Activated CD4-positive, alpha-beta T cell treated with anti-CD3 and anti-CD28 coated beads, Interleukin-2, amount 10 ng/mL, durations not matched to agents 7 days and 5 days (primary cell): Measurements from ENCODE around the gene PCDH15. TPM values are rescaled to one million over a fixed set of nuclear protein-coding genes. Genes with fewer than 3 reads are reported as not detected.
"Not testable (repeated sequence)": the region's sequence is repeated elsewhere in the genome, so short reads cannot be mapped to it uniquely, and the experiment has no call there.

Source experiments
- CTCF ChIA-PET: fragments of 350-600 bp; sonication (Branson Sonifier 250); formaldehyde crosslinking; loops from one replicate; lab custom pipeline; 2021; ENCODE audit warnings: antibody characterized with exemption; lab: Charles Lee
- POLR2A ChIA-PET: fragments of 350-600 bp; sonication (Branson Sonifier 250); formaldehyde crosslinking; loops from one replicate; lab custom pipeline; 2021; ENCODE audit warnings: antibody characterized with exemption; lab: Charles Lee
- DNase-seq: peaks from one replicate; pipeline ENCODE4 v3.0.0-alpha.2; 2020
- H3K27ac Mint-ChIP-seq: one replicate; pipeline ENCODE4 v1.8.0; 2021; ENCODE audit warnings: mild to moderate bottlenecking, moderate library complexity, mixed read lengths
- H3K27me3 Mint-ChIP-seq: one replicate; pipeline ENCODE4 v1.8.0; 2021; ENCODE audit warnings: mixed read lengths
- H3K36me3 Mint-ChIP-seq: one replicate; pipeline ENCODE4 v1.8.0; 2021; ENCODE audit warnings: low read depth, mixed read lengths
- H3K4me1 Mint-ChIP-seq: one replicate; pipeline ENCODE4 v1.8.0; 2021; ENCODE audit warnings: mixed read lengths
- H3K4me3 Mint-ChIP-seq: one replicate; pipeline ENCODE4 v1.8.0; 2021; ENCODE audit warnings: mild to moderate bottlenecking, moderate library complexity, mixed read lengths
- H3K9me3 Mint-ChIP-seq: one replicate; pipeline ENCODE4 v1.8.0; 2021; ENCODE audit warnings: mixed read lengths
- total RNA-seq, 2 experiments: library from RNA; stranded (reverse); gene quantifications; one replicate each; pipeline ENCODE4 v1.2.3, GENCODE V29; 2021

PCDH15 gene
- total RNA-seq, 2 experiments from 2014 or later, result not detected

GRCh38 chr10:54415483-54415882 lies 385.5 kb downstream of the PCDH15 start:
- Mint-ChIP-seq H3K36me3 (no peaks in the 10 kb centered on the region), H3K4me1 (no peaks in the 10 kb centered on the region), H3K4me3 (no peak overlapping the region), H3K27me3 (no peaks in the 10 kb centered on the region), H3K27ac (no peak overlapping the region), H3K9me3 (peaks cover 2% of the 10 kb centered on the region)
- CTCF ChIA-PET, result no interaction called here
- POLR2A ChIA-PET, result no interaction called here
- no peak for DNase-seq

GRCh38 chr10:54402576-54402975 lies 398.5 kb downstream of the PCDH15 start:
- CTCF ChIA-PET, result no interaction called here
- POLR2A ChIA-PET, result no interaction called here
- H3K27me3 Mint-ChIP-seq, result no peaks in the 10 kb centered on the region
- no peak overlapping the region for H3K4me3 Mint-ChIP-seq
- no peaks in the 10 kb centered on the region for H3K4me1 Mint-ChIP-seq
- H3K9me3 Mint-ChIP-seq, result no peaks in the 10 kb centered on the region
- no peak overlapping the region for H3K27ac Mint-ChIP-seq
- H3K36me3 Mint-ChIP-seq, result no peaks in the 10 kb centered on the region
- DNase-seq, result no peak

GRCh38 chr10:54396031-54396430 lies 405.0 kb downstream of the PCDH15 start:
- Mint-ChIP-seq H3K27me3 (no peaks in the 10 kb centered on the region), H3K9me3 (peaks cover 8% of the 10 kb centered on the region), H3K4me1 (no peaks in the 10 kb centered on the region), H3K4me3 (no peak overlapping the region), H3K27ac (no peak overlapping the region), H3K36me3 (no peaks in the 10 kb centered on the region)
- DNase-seq, result no peak
- ChIA-PET CTCF (no interaction called here), POLR2A (no interaction called here)

DNA sequence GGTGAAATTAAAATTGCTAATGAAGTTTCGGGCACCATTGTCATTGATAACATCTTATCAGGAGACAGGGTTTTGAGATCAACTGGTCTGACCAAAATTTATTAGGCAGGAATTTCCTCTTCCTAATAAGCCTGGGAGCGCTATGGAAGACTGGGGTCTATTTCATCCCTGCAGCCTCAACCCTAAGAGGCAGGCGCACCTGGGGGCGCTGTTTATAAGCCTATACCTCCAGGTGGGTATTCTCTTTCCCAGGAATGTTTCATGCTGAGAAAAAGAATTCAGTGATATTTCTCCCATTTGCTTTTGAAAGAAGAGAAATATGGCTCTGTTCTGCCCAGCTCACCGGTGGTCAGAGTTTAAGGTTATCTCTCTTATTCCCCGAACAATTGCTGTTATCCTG lies 406.4 kb downstream of the PCDH15 start:
- H3K36me3 Mint-ChIP-seq, H3K4me1 Mint-ChIP-seq, H3K4me3 Mint-ChIP-seq, H3K27me3 Mint-ChIP-seq, H3K27ac Mint-ChIP-seq, POLR2A ChIA-PET, CTCF ChIA-PET, H3K9me3 Mint-ChIP-seq, DNase-seq: not testable (repeated sequence)

- POLR2A ChIA-PET, result no interaction called here
- no peaks in the 10 kb centered on the region for H3K4me1 Mint-ChIP-seq
- DNase-seq, result no peak
- H3K9me3 Mint-ChIP-seq, result no peaks in the 10 kb centered on the region
- H3K36me3 Mint-ChIP-seq, result no peaks in the 10 kb centered on the region
- no peaks in the 10 kb centered on the region for H3K27me3 Mint-ChIP-seq
- H3K27ac Mint-ChIP-seq, result no peak overlapping the region
- CTCF ChIA-PET, result no interaction called here
- no peak overlapping the region for H3K4me3 Mint-ChIP-seq
These were observed 428.9 kb downstream of the PCDH15 start for GRCh38 chr10:54372179-54372578.

DNA sequence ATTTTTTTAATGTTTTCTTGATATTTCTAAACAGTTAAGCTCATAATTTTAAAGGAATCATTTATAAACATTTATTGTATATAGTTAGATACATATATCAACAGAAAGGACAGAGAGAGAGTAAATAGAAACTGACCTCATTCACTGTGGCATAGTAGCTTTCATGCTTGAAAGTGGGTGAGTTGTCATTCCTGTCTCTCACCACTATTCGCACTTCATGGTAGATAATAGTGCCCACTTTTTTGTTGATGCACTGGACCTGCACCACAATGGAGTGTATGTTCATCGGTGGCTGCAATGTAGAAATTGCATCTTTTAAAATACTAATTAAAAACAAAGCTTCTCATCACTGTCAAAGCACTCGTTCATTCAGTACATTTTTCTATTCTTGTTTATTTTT lies 432.0 kb downstream of the PCDH15 start:
- Mint-ChIP-seq H3K4me1 (no peaks in the 10 kb centered on the region), H3K27me3 (no peaks in the 10 kb centered on the region), H3K27ac (no peak overlapping the region), H3K36me3 (no peaks in the 10 kb centered on the region), H3K4me3 (no peak overlapping the region), H3K9me3 (no peaks in the 10 kb centered on the region)
- CTCF ChIA-PET, result no interaction called here
- no peak for DNase-seq
- POLR2A ChIA-PET, result no interaction called here

DNA sequence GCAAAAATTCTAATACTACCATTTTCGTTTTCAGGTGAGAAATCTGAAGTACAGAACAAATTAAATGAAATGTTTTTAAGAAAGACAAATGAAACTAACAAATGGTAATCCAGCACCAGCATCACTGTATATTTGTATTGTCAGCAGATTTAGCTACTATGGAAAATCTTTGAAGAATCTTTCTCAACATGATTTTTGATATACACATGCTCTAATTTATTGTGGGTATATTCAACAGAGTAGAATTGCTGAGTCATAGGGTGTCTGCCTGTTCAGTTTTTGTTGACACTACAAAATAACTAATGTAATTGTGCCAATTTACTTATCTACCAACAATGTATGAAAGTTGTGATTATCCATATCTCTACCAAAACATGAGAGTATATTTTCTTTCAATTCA lies 437.6 kb downstream of the PCDH15 start:
- no peak overlapping the region for H3K27ac Mint-ChIP-seq
- CTCF ChIA-PET, result no interaction called here

GRCh38 chr10:54342058-54342457 lies 459.0 kb downstream of the PCDH15 start:
- Mint-ChIP-seq H3K36me3 (no peaks in the 10 kb centered on the region), H3K9me3 (peaks cover 23% of the 10 kb centered on the region), H3K27me3 (no peaks in the 10 kb centered on the region), H3K4me3 (no peak overlapping the region), H3K4me1 (no peaks in the 10 kb centered on the region), H3K27ac (no peak overlapping the region)
- no peak for DNase-seq
- ChIA-PET CTCF (no interaction called here), POLR2A (no interaction called here)

More for the DNA sequence above, 437.6 kb downstream of the PCDH15 start:
- POLR2A ChIA-PET, result no interaction called here
- DNase-seq, result no peak
- Mint-ChIP-seq H3K9me3 (peaks cover 3% of the 10 kb centered on the region), H3K4me3 (no peak overlapping the region), H3K4me1 (no peaks in the 10 kb centered on the region), H3K36me3 (no peaks in the 10 kb centered on the region), H3K27me3 (no peaks in the 10 kb centered on the region)

- CTCF ChIA-PET, result no interaction called here
- POLR2A ChIA-PET, result no interaction called here
- Mint-ChIP-seq H3K36me3 (no peaks in the 10 kb centered on the region), H3K27ac (no peak overlapping the region), H3K4me3 (no peak overlapping the region), H3K9me3 (peaks cover 11% of the 10 kb centered on the region), H3K27me3 (no peaks in the 10 kb centered on the region), H3K4me1 (no peaks in the 10 kb centered on the region)
- DNase-seq, result no peak
These were observed 465.7 kb downstream of the PCDH15 start for GRCh38 chr10:54335296-54335695.

DNA sequence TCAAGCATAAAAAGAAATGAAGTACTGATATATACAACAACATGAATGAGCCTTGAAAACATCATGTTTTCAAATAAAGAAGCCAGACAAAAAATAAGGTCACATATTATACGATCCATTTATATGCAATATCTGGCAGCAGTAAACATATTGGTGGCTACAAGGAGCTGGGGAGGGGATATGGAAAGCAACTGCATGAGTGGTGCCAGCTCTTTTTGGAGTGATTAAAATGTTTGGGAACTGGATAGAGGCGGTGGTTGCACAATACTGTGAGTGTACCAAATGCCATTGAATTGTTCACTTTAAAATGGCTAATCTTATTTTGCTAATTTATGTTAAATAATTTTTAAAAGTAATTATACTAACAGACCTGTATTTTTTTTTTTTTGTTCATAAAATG lies 481.7 kb downstream of the PCDH15 start:
- no peaks in the 10 kb centered on the region for H3K27me3 Mint-ChIP-seq
- no peak overlapping the region for H3K4me3 Mint-ChIP-seq
- H3K9me3 Mint-ChIP-seq, result no peaks in the 10 kb centered on the region
- H3K4me1 Mint-ChIP-seq, result no peaks in the 10 kb centered on the region
- no peak overlapping the region for H3K27ac Mint-ChIP-seq
- ChIA-PET CTCF (no interaction called here), POLR2A (no interaction called here)
- DNase-seq, result no peak
- H3K36me3 Mint-ChIP-seq, result no peaks in the 10 kb centered on the region

GRCh38 chr10:54318470-54318869 lies 482.6 kb downstream of the PCDH15 start:
- Mint-ChIP-seq H3K27ac (no peak overlapping the region), H3K4me1 (no peaks in the 10 kb centered on the region), H3K4me3 (no peak overlapping the region), H3K36me3 (no peaks in the 10 kb centered on the region), H3K9me3 (no peaks in the 10 kb centered on the region), H3K27me3 (no peaks in the 10 kb centered on the region)
- POLR2A ChIA-PET, result no interaction called here
- DNase-seq, result no peak
- CTCF ChIA-PET, result no interaction called here

GRCh38 chr10:54314430-54314829 lies 486.6 kb downstream of the PCDH15 start:
- H3K27me3 Mint-ChIP-seq, result no peaks in the 10 kb centered on the region
- no peaks in the 10 kb centered on the region for H3K36me3 Mint-ChIP-seq

GRCh38 chr10:54284526-54285193 lies 516.4 kb downstream of the PCDH15 start:
- no peak overlapping the region for H3K4me3 Mint-ChIP-seq
- no peak overlapping the region for H3K27ac Mint-ChIP-seq
- POLR2A ChIA-PET, result no interaction called here
- no peaks in the 10 kb centered on the region for H3K27me3 Mint-ChIP-seq
- CTCF ChIA-PET, result no interaction called here
- peaks cover 2% of the 10 kb centered on the region for H3K9me3 Mint-ChIP-seq
- no peaks in the 10 kb centered on the region for H3K36me3 Mint-ChIP-seq
- DNase-seq, result no peak
- no peaks in the 10 kb centered on the region for H3K4me1 Mint-ChIP-seq

More at GRCh38 chr10:54314430-54314829, 486.6 kb downstream of the PCDH15 start:
- CTCF ChIA-PET, result no interaction called here
- DNase-seq, result no peak
- no peak overlapping the region for H3K4me3 Mint-ChIP-seq
- no peak overlapping the region for H3K27ac Mint-ChIP-seq
- POLR2A ChIA-PET, result interaction anchor here (0.8 kb wide), 1 partner anchor 15 kb away, joined by 4 read pairs; no protein-coding TSS in a partner anchor
- H3K9me3 Mint-ChIP-seq, result peaks cover 3% of the 10 kb centered on the region
- no peaks in the 10 kb centered on the region for H3K4me1 Mint-ChIP-seq

- no peaks in the 10 kb centered on the region for H3K36me3 Mint-ChIP-seq
- H3K9me3 Mint-ChIP-seq, result no peaks in the 10 kb centered on the region
- DNase-seq, result no peak
- POLR2A ChIA-PET, result no interaction called here
- no peaks in the 10 kb centered on the region for H3K4me1 Mint-ChIP-seq
- H3K27ac Mint-ChIP-seq, result no peak overlapping the region
- H3K27me3 Mint-ChIP-seq, result no peaks in the 10 kb centered on the region
- CTCF ChIA-PET, result no interaction called here
- no peak overlapping the region for H3K4me3 Mint-ChIP-seq
These were observed 519.0 kb downstream of the PCDH15 start for GRCh38 chr10:54282012-54282411.
